LNCAP (cell line): ENCODE data around the gene FHOD3.

Source experiments
- TF ChIP-seq, protein P1 (sequence below): fragments of 450-650 bp; IDR thresholded peaks from 2 replicates; pipeline ENCODE4 v1.5.1; 2017; ENCODE audit warnings: mild to moderate bottlenecking

FHOD3 gene

DNA sequence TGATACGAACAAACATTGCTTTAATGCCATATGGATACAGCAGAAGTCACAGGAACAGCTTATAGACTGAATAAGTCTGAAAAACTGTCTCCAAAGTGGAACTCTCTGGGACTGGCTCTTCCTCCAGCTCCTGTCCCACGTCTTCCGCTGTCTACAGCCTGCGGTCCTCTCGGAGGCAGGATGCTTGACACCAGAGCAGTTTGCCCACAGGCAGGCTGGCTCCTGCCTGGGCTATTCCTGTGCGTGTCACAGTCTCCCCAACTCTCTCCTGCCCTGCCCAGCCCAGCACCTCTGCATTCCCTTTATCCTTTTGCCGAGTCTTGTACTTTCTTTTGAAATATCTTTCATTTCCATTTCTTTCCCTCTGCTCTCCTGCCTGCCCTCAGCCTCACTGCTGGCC is 234.1 kb downstream of the FHOD3 start:
- TF ChIP-seq, protein P1, sequence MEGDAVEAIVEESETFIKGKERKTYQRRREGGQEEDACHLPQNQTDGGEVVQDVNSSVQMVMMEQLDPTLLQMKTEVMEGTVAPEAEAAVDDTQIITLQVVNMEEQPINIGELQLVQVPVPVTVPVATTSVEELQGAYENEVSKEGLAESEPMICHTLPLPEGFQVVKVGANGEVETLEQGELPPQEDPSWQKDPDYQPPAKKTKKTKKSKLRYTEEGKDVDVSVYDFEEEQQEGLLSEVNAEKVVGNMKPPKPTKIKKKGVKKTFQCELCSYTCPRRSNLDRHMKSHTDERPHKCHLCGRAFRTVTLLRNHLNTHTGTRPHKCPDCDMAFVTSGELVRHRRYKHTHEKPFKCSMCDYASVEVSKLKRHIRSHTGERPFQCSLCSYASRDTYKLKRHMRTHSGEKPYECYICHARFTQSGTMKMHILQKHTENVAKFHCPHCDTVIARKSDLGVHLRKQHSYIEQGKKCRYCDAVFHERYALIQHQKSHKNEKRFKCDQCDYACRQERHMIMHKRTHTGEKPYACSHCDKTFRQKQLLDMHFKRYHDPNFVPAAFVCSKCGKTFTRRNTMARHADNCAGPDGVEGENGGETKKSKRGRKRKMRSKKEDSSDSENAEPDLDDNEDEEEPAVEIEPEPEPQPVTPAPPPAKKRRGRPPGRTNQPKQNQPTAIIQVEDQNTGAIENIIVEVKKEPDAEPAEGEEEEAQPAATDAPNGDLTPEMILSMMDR: no peak

DNA sequence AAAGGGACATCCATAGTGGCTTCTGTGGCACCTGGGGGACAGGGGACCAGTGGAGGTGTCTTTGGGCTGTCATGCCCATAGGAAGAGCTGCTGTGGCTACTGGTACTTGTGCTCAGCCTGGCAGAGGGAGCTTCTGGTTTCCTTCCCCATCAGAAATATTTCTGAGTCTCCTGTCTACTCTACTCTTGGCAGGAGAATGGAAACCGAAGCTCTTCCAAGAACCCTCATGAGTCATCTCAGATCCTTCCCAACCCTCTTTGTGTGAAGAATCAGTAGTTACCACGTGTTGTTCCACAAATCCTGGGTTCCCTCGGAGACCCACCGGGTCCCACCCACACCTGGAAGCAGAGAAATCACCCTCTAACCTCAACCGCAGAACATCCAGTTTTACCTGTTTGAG is 234.9 kb downstream of the FHOD3 start:
- TF ChIP-seq, protein P1: no peak

DNA sequence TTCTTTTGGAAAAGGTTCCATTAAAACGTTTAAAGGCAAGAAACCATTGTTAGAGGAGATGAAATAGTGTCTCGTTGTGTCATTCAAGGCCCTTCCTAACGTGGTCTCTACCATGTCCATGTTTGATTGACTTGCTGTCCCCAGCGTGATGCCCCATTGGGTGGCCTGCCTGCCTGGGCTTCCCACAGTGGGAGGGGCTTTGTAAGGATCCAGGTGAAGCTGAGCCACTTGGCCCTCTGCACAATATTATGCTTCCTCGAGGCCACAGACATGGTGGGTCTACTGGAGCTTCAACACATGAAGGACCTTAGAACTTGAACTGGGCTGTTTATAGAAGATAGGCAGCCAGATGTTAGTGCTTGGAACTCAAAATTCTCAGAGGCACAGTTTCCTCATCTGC is 235.3 kb downstream of the FHOD3 start:
- TF ChIP-seq, protein P1: no peak

DNA sequence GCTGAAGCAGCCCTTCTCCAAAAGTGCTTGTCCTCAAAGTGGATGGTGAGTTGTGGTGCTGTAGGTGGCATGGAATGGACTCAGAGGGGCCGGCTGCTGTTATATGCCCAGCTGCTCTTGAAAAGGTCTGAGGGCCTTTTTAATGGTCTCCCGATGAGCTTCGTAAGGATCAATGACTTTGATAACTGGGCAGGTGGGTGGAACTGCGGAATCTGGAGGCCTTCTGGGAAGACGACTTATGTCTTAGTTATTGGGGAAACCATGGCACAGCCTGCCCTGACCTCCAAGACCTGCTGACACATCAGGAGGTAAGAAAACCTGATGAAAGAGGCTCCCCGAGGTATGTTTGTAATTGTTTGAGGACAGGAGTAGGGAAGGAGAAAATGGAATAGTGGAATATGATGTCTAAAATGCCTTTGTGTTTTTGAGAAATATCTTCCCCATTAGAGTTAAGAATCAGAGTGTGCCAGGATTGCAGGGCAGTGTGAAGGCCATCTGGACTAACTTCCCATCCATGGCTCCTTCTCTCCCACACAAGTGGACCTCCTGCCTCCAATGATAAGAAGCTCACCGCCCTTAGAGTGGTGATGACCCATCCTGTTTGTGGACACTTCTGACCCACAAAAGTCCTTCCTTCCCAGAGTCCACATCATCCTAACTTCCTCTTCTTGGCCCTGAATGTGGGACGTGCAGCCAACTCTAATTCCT is 236.1 kb downstream of the FHOD3 start:
- TF ChIP-seq, protein P1: no peak

DNA sequence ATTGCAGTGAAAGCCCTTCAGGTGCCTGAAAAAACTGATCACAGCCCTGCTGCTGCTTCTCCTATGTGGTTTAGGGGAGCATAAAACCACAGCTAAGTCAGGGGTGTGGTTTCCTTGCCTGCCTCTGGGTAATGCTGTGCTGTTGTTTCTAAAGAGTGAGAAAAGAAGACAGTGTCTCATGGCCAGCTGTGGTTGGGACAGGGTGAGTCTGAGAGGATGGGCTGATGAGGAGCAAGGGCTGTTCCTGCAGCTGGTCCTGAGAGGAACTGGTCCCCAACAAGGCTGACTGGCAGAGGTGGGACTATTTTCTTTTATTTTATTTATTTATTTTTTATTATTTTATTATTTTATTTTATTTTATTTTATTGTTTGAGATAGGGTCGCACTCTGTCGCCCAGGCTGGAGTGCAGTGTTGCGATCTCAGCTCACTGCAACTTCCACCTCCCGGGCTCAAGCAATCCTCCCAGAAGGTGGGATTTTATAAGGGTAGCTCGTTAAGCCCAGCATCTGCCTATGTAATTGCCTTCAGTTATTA is 236.7 kb downstream of the FHOD3 start:
- TF ChIP-seq, protein P1: no peak

DNA sequence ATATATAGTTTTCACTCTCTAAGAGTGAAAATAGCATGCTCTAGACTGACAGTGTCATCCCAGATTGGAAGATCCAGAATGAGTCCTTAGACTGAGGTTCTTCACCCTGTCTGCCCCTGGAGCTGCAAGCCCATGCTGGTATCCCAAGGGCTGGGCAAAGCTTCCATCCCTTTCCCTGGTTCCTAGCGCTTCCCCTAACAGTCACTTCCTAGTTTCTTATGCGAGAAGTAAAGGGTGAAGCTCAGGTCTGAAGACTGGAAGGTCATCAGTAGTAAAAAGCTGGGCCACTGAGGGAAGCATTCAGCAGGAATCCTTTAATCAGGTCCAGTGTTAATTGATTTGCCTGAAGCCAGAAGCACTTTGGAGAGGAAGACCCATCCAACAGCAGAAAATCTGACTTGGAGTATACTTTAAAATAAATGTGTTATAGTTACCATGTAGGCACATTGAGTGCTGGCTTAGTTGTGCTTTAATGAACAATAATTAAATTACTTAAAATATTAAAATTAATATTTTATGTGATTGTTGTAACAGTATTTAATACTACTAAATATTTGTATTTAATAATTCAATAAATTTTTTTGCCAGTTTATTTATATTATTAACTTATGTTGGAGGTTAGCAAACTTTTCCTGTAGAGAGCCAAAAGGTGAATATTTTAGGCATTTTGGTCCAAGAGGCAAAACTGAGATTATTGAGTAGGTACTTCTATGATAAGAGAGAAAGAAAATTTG is 237.9 kb downstream of the FHOD3 start:
- TF ChIP-seq, protein P1: no peak

DNA sequence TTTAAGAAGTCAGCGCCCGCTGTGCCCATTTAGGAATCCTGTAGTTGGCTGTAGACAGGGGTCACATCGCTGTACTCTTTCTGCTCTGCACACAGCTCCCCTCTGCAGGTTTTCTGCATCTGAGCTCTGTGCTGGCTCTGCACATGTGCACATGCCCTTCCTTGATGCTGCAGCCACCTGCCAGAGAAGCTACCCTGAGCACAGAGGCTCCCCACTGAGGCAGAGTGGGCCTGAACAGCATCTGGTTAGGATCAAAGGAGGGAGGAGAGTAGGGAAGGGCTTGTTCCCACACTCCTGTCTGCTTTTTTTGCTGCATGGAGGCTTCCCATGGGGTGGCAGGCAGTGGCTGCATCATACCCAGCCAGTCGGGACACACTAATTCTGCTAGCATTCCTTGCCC is 238.9 kb downstream of the FHOD3 start:
- TF ChIP-seq, protein P1: no peak
